Endothelial cell of umbilical vein (primary cell): Measurements from ENCODE around the gene RTN4. TPM values are rescaled to one million over a fixed set of nuclear protein-coding genes. Genes with fewer than 3 reads are reported as not detected.

Experiments
- BruUV-seq: library from RNA; stranded (reverse); fragments of 400-500 nt; replicated peaks from 2 replicates; lab custom pipeline; 2021; lab: Mats Ljungman, UMichigan
- CTCF ChIA-PET: fragments of 300-600, 350-600 bp; sonication (Branson Sonifier 250); formaldehyde crosslinking; loops from one replicate; lab custom pipeline; 2021; ENCODE audit warnings: antibody characterized with exemption, inconsistent platforms; lab: Charles Lee
- POLR2A ChIA-PET: fragments of 300-600, 350-600 bp; sonication (Branson Sonifier 250); formaldehyde crosslinking; loops from one replicate; lab custom pipeline; 2021; ENCODE audit warnings: antibody characterized with exemption, inconsistent platforms; lab: Charles Lee
- DNase-seq: peaks from one replicate; pipeline ENCODE4 v3.0.0-alpha.2; 2011; ENCODE audit warnings: low read depth, low spot score
- FAIRE-seq: peaks from 2 replicates; lab custom pipeline; 2011; peaks lifted over from hg19 to GRCh38; lab: Jason Lieb, UNC
- H2AFZ ChIP-seq: 2 replicates; pipeline ENCODE4 v1.6.0; 2012; ENCODE audit warnings: low read depth, low read length, control low read depth, inconsistent platforms
- H3K27ac ChIP-seq: 2 replicates; pipeline ENCODE4 v1.5.1; 2011; ENCODE audit warnings: low read depth, mild to moderate bottlenecking, control low read depth, low read length, moderate library complexity; ENCODE audit not compliant: insufficient read depth
- H3K27me3 ChIP-seq, 2 experiments: 2 replicates each; pipeline versions ENCODE4 v1.6.0 to v1.6.1; 2011; ENCODE audit warnings: low read length in 2 of 2, mixed read lengths in 1 of 2; ENCODE audit not compliant: control insufficient read depth in 2 of 2, insufficient read depth in 2 of 2
- H3K36me3 ChIP-seq, 2 experiments: 2 replicates in 1 of 2; 3 replicates in 1 of 2; pipeline ENCODE4 v1.5.1; 2011; ENCODE audit warnings: low read length in 2 of 2, mild to moderate bottlenecking in 1 of 2, moderate library complexity in 1 of 2; ENCODE audit not compliant: control insufficient read depth in 2 of 2, insufficient read depth in 2 of 2; ENCODE audit errors: extremely low read depth in 1 of 2
- H3K4me1 ChIP-seq: 3 replicates; pipeline ENCODE4 v1.5.1; 2011; ENCODE audit warnings: mild to moderate bottlenecking, low read length; ENCODE audit not compliant: control insufficient read depth, insufficient read depth; ENCODE audit errors: extremely low read depth
- H3K4me2 ChIP-seq: 2 replicates; pipeline ENCODE4 v1.6.1; 2011; ENCODE audit warnings: low read length, control low read depth, mixed read lengths; ENCODE audit not compliant: insufficient read depth
- H3K4me3 ChIP-seq, 3 experiments: fragments of 200-600 bp in 1 of 3; sonication (generic), shearing (Covaris generic) in 1 of 3; replicated peaks in 1 of 3; 2 replicates each; pipeline ENCODE4 v1.5.1; 2011 to 2016; ENCODE audit warnings: control low read depth in 3 of 3, low read length in 3 of 3, mild to moderate bottlenecking in 2 of 3, inconsistent platforms in 1 of 3, low read depth in 1 of 3, moderate library complexity in 1 of 3; ENCODE audit not compliant: insufficient read depth in 1 of 3
- H3K79me2 ChIP-seq: 2 replicates; pipeline ENCODE4 v1.6.0; 2012; ENCODE audit warnings: low read length, inconsistent platforms; ENCODE audit not compliant: control insufficient read depth, insufficient read depth
- H3K9ac ChIP-seq: replicated peaks from 2 replicates; pipeline ENCODE3; 2011; ENCODE audit warnings: low read length, control low read depth; ENCODE audit not compliant: insufficient read depth; ENCODE audit errors: extremely low read depth
- H3K9me1 ChIP-seq: replicated peaks from 3 replicates; pipeline ENCODE4 v1.6.0; 2011; ENCODE audit warnings: mild to moderate bottlenecking, low read length; ENCODE audit not compliant: control insufficient read depth, insufficient read depth; ENCODE audit errors: extremely low read depth
- H3K9me3 ChIP-seq: replicated peaks from 2 replicates; pipeline ENCODE4 v1.5.1; 2012; ENCODE audit warnings: low read length, inconsistent platforms; ENCODE audit not compliant: control insufficient read depth, insufficient read depth
- H4K20me1 ChIP-seq: replicated peaks from 2 replicates; pipeline ENCODE3; 2011; ENCODE audit warnings: mild to moderate bottlenecking, low read length; ENCODE audit not compliant: control insufficient read depth, insufficient read depth; ENCODE audit errors: extremely low read depth
- EZH2 ChIP-seq: IDR thresholded peaks from 2 replicates; pipeline ENCODE4 v1.6.1; 2012; ENCODE audit warnings: borderline replicate concordance, low read depth, mild to moderate bottlenecking, moderate library complexity, low read length, inconsistent platforms; ENCODE audit not compliant: severe bottlenecking
- FOS ChIP-seq: IDR thresholded peaks from 2 replicates; pipeline ENCODE4 v1.6.1; 2011; ENCODE audit warnings: mild to moderate bottlenecking, low read length, moderate library complexity, borderline replicate concordance; ENCODE audit not compliant: insufficient read depth
- GATA2 ChIP-seq: IDR thresholded peaks from 2 replicates; pipeline ENCODE4 v1.7.0; 2011; ENCODE audit warnings: low read depth, mild to moderate bottlenecking, moderate library complexity, mixed read lengths, low read length; ENCODE audit not compliant: insufficient read length, insufficient read depth
- JUN ChIP-seq: IDR thresholded peaks from 2 replicates; pipeline ENCODE4 v1.6.1; 2011; ENCODE audit warnings: borderline replicate concordance, low read depth; ENCODE audit not compliant: insufficient read length, insufficient read depth
- MYC ChIP-seq: IDR thresholded peaks from one replicate; pipeline ENCODE4 v1.6.1; 2011; ENCODE audit warnings: mild to moderate bottlenecking, low read depth, low read length
- POLR2A ChIP-seq: IDR thresholded peaks from 2 replicates; pipeline ENCODE4 v1.6.1; 2012; ENCODE audit warnings: low read depth, mild to moderate bottlenecking, control low read depth, low read length
- POLR2AphosphoS5 ChIP-seq: IDR thresholded peaks from 2 replicates; pipeline ENCODE4 v1.6.1; 2012; ENCODE audit warnings: low read depth, mild to moderate bottlenecking, control low read depth, low read length, moderate library complexity; ENCODE audit not compliant: insufficient read depth
- dilution Hi-C: fragments of 300-500 bp; cut with MboI; formaldehyde crosslinking; loops from one replicate; pipeline ENCODE4 v1.15.0; 2019; ENCODE audit warnings: low sequenced_read_pairs; ENCODE audit not compliant: extremely low pct_ligation_motif_present
- intact Hi-C: fragments of 100-400 bp; cut with micrococcal nuclease; formaldehyde crosslinking; loops from one replicate; pipeline ENCODE4 v1.10.0; 2022
- polyA plus RNA-seq, 4 experiments: library from polyadenylated mRNA; depleted of rRNA in 3 of 4; stranded (reverse) in 3 of 4; unstranded in 1 of 4; fragments of >200 nt; gene quantifications; 2 replicates each; pipeline versions ENCODE4 v1.2.1 to v1.2.3, GENCODE V29; 2011 to 2012; ENCODE audit warnings: missing spikeins in 1 of 4
- total RNA-seq: library from RNA; stranded (reverse); gene quantifications from 2 replicates; pipeline ENCODE4 v1.2.3, GENCODE V29; 2021
- TF ChIP-seq, protein P1 (sequence below): IDR thresholded peaks from 2 replicates; pipeline ENCODE4 v1.6.1; 2011; ENCODE audit not compliant: insufficient read depth, insufficient read length
- TF ChIP-seq, protein P2 (sequence below), 2 donors: IDR thresholded peaks; 1 replicate in 1 of 2; 2 replicates in 1 of 2; pipeline ENCODE4 v1.5.1; 2011; ENCODE audit warnings: low read length in 2 of 2, mild to moderate bottlenecking in 2 of 2, moderate library complexity in 2 of 2, control low read depth in 1 of 2, inconsistent platforms in 1 of 2, low read depth in 1 of 2; ENCODE audit not compliant: insufficient read depth in 1 of 2; ENCODE audit errors: extremely low read depth in 1 of 2

RTN4 gene
- total and polyA plus RNA-seq, 2 donors (not counting 3 experiments of a cell fraction or from before 2014, with no cell fraction given), result 253 to 486 TPM

GRCh38 chr2:55033921-55034320 lies 16.3 kb downstream of the RTN4 start:
- H3K79me2 ChIP-seq, result peaks cover 100% of the 10 kb centered on the region
- TF ChIP-seq MYC (no peak), JUN (no peak)
- TF ChIP-seq, protein P1, sequence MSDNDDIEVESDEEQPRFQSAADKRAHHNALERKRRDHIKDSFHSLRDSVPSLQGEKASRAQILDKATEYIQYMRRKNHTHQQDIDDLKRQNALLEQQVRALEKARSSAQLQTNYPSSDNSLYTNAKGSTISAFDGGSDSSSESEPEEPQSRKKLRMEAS, result no peak
- H3K36me3 ChIP-seq, result no peaks in the 10 kb centered on the region
- peaks cover 6% of the 10 kb centered on the region for H3K4me1 ChIP-seq
- no peaks in the 10 kb centered on the region for H3K9me1 ChIP-seq
- peak; percentile 41 for DNase-seq
- peak overlapping the region; percentile 5 for H3K4me2 ChIP-seq
- intact Hi-C loops (no loop called here), dilution Hi-C loops (no loop called here)
- H3K9ac ChIP-seq, result no peak overlapping the region
- H3K27me3 ChIP-seq, result no peaks in the 10 kb centered on the region
- ChIA-PET CTCF (interaction anchor here (1.4 to 2.3 kb wide), 4 partner anchors 14 to 134 kb away, joined by 3 to 6 read pairs (median 4); partner anchors contain the start of gene RTN4), POLR2A (no interaction called here)
- H3K27ac ChIP-seq, result no peak overlapping the region
- no peak overlapping the region for H2AFZ ChIP-seq
- no peak overlapping the region for H3K4me3 ChIP-seq
- H4K20me1 ChIP-seq, result peaks cover 60% of the 10 kb centered on the region
- FAIRE-seq, result no peak
- BruUV-seq, result no TSS peak
- H3K9me3 ChIP-seq, result no peaks in the 10 kb centered on the region

DNA sequence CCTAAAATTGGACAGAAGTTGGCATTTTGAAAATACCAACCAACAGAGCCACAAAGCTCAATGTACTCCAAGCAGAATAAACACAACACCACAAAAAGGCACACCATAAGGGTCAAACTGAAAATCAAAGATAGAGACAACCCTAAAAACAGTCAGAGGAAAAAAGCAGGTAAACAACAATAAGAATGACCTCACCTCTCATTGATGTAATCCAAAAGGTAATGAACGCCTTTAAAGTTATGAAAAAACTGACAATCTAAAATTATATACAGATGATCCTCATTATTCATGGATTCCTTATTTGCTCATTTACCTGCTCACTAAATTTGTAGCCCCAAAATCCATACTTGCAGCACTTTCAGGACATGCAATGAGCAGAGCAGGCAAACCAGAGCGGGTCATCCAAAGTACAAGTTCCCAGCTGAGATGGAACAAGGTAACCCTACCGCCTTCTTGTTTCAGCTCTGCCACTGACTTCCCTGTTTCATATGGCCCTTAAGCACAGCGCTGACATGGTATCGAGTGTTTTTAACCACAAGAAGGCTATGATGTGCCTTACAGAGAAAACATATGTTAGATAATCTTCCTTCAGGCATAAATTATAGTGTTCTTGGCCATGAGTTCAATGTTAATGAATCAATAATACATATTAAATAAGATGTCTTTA lies 17.0 kb downstream of the RTN4 start:
- H3K4me1 ChIP-seq, result peaks cover 6% of the 10 kb centered on the region
- H3K79me2 ChIP-seq, result peaks cover 100% of the 10 kb centered on the region
- H3K4me2 ChIP-seq, result no peak overlapping the region
- H3K27me3 ChIP-seq, result no peaks in the 10 kb centered on the region
- dilution Hi-C loops (no loop called here), intact Hi-C loops (no loop called here)
- TF ChIP-seq GATA2 (no peak), POLR2AphosphoS5 (no peak), MYC (no peak), FOS (no peak), JUN (no peak), POLR2A (no peak), EZH2 (no peak)
- TF ChIP-seq, protein P1, result no peak
- TF ChIP-seq, protein P2, sequence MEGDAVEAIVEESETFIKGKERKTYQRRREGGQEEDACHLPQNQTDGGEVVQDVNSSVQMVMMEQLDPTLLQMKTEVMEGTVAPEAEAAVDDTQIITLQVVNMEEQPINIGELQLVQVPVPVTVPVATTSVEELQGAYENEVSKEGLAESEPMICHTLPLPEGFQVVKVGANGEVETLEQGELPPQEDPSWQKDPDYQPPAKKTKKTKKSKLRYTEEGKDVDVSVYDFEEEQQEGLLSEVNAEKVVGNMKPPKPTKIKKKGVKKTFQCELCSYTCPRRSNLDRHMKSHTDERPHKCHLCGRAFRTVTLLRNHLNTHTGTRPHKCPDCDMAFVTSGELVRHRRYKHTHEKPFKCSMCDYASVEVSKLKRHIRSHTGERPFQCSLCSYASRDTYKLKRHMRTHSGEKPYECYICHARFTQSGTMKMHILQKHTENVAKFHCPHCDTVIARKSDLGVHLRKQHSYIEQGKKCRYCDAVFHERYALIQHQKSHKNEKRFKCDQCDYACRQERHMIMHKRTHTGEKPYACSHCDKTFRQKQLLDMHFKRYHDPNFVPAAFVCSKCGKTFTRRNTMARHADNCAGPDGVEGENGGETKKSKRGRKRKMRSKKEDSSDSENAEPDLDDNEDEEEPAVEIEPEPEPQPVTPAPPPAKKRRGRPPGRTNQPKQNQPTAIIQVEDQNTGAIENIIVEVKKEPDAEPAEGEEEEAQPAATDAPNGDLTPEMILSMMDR (IDR thresholded peaks at IDR 0.05; ENCODE audit: extremely low read depth in 1 of 2, insufficient read depth in 1 of 2, low read depth in 1 of 2, low read length in 2 of 2), result no peak
- DNase-seq (no peak), FAIRE-seq (no peak)
- H2AFZ ChIP-seq, result no peak overlapping the region
- no peaks in the 10 kb centered on the region for H3K36me3 ChIP-seq
- POLR2A ChIA-PET, result no interaction called here
- no peaks in the 10 kb centered on the region for H3K9me1 ChIP-seq
- BruUV-seq, result no TSS peak
- CTCF ChIA-PET, result interaction anchor here (1.4 to 2.3 kb wide), 3 partner anchors 13 to 133 kb away, joined by 3 to 6 read pairs (median 5); no protein-coding TSS in a partner anchor
- no peaks in the 10 kb centered on the region for H3K9me3 ChIP-seq
- no peak overlapping the region for H3K4me3 ChIP-seq
- H3K27ac ChIP-seq, result no peak overlapping the region
- H3K9ac ChIP-seq, result no peak overlapping the region
- H4K20me1 ChIP-seq, result peaks cover 62% of the 10 kb centered on the region
